B cell (primary cell): Measurements from ENCODE around the gene PTPRN2. TPM values are rescaled to one million over a fixed set of nuclear protein-coding genes. Genes with fewer than 3 reads are reported as not detected.

Source experiments
- ATAC-seq: fragments of 200-7000 bp; cut with Tn5 transposase; one replicate; pipeline ENCODE4 v1.10.0; 2021; ENCODE audit warnings: low read depth, mild to moderate bottlenecking, moderate number of reproducible peaks, moderate library complexity
- CTCF ChIA-PET: fragments of 350-600 bp; sonication (Branson Sonifier 250); formaldehyde crosslinking; loops from one replicate; lab custom pipeline; 2021; ENCODE audit warnings: antibody characterized with exemption, inconsistent platforms; lab: Charles Lee
- POLR2A ChIA-PET: fragments of 350-600 bp; sonication (Branson Sonifier 250); formaldehyde crosslinking; loops from one replicate; lab custom pipeline; 2021; ENCODE audit warnings: antibody characterized with exemption; lab: Charles Lee
- DNase-seq: peaks from one replicate; pipeline ENCODE4 v3.0.0; 2013
- H2AFZ ChIP-seq: 2 replicates; pipeline ENCODE4 v1.6.1; 2012; ENCODE audit warnings: mild to moderate bottlenecking, low read depth, low read length; ENCODE audit not compliant: insufficient read depth, poor library complexity, severe bottlenecking
- H3K27ac ChIP-seq, 2 donors: 1 replicate in 1 of 2; 2 replicates in 1 of 2; pipeline ENCODE4 v1.5.1; 2012 to 2013; ENCODE audit warnings: low read length in 2 of 2, mild to moderate bottlenecking in 2 of 2, moderate library complexity in 1 of 2
- H3K27me3 ChIP-seq, 4 experiments: fragments of 200-600 bp in 1 of 4; sonication (generic) in 1 of 4; replicated peaks in 1 of 4; 1 replicate in 2 of 4; 2 replicates in 2 of 4; pipeline versions ENCODE4 v1.6.1 to v1.7.0; 2013 to 2016; ENCODE audit warnings: low read length in 3 of 4, mild to moderate bottlenecking in 2 of 4, mixed read lengths in 1 of 4, moderate library complexity in 1 of 4; ENCODE audit not compliant: insufficient read depth in 4 of 4, control insufficient read depth in 3 of 4; ENCODE audit errors: control extremely low read depth in 1 of 4
- H3K36me3 ChIP-seq, 2 experiments: replicated peaks in 1 of 2; 1 replicate in 1 of 2; 2 replicates in 1 of 2; pipeline versions ENCODE4 v1.6.1 to v1.7.1; 2013; ENCODE audit warnings: low read length in 1 of 2; ENCODE audit not compliant: insufficient read depth in 2 of 2, control insufficient read depth in 1 of 2; ENCODE audit errors: control extremely low read depth in 1 of 2, extremely low read depth in 1 of 2
- H3K4me1 ChIP-seq, 2 donors: fragments of 200-600 bp in 1 of 2; sonication (generic) in 1 of 2; 1 replicate in 1 of 2; 2 replicates in 1 of 2; pipeline versions ENCODE4 v1.5.1 to v1.6.1; 2013 to 2017; ENCODE audit warnings: low read length in 2 of 2; ENCODE audit not compliant: control insufficient read depth in 2 of 2, insufficient read depth in 2 of 2
- H3K4me2 ChIP-seq: replicated peaks from 2 replicates; pipeline ENCODE3; 2012; ENCODE audit warnings: mild to moderate bottlenecking, low read depth, low read length; ENCODE audit not compliant: poor library complexity, severe bottlenecking
- H3K4me3 ChIP-seq, 5 experiments: fragments of 200-600 bp in 1 of 5; sonication (generic) in 1 of 5; 1 replicate in 3 of 5; 2 replicates in 2 of 5; pipeline versions ENCODE4 v1.5.1 to v1.7.0; 2011 to 2016; ENCODE audit warnings: low read length in 4 of 5, mild to moderate bottlenecking in 4 of 5, low read depth in 2 of 5, control low read depth in 1 of 5, moderate library complexity in 1 of 5; ENCODE audit not compliant: insufficient read depth in 1 of 5; ENCODE audit errors: control extremely low read depth in 1 of 5, extremely low read depth in 1 of 5
- H3K79me2 ChIP-seq: fragments of 200-600 bp; sonication (generic); one replicate; pipeline ENCODE4 v1.6.0; 2016; ENCODE audit warnings: low read length; ENCODE audit not compliant: control insufficient read depth, insufficient read depth
- H3K9ac ChIP-seq: fragments of 200-600 bp; sonication (generic); 2 replicates; pipeline ENCODE4 v1.6.1; 2017; ENCODE audit warnings: mild to moderate bottlenecking, low read length, moderate library complexity
- H3K9me3 ChIP-seq, 3 donors: one replicate each; pipeline versions ENCODE4 v1.6.1 to v1.7.1; 2013; ENCODE audit warnings: low read length in 2 of 3; ENCODE audit not compliant: control insufficient read depth in 2 of 3, insufficient read depth in 1 of 3; ENCODE audit errors: control extremely low read depth in 1 of 3
- H4K20me1 ChIP-seq: 2 replicates; pipeline ENCODE4 v1.6.0; 2012; ENCODE audit warnings: mild to moderate bottlenecking, low read length; ENCODE audit not compliant: insufficient read depth, control insufficient read depth, poor library complexity, severe bottlenecking
- H3K27ac Mint-ChIP-seq: one replicate; pipeline ENCODE4 v1.8.0; 2021; ENCODE audit warnings: mixed read lengths
- H3K27me3 Mint-ChIP-seq: one replicate; pipeline ENCODE4 v1.8.0; 2021; ENCODE audit warnings: mixed read lengths
- H3K4me1 Mint-ChIP-seq: one replicate; pipeline ENCODE4 v1.8.0; 2021; ENCODE audit warnings: mixed read lengths
- H3K4me3 Mint-ChIP-seq: one replicate; pipeline ENCODE4 v1.8.0; 2021; ENCODE audit warnings: mixed read lengths
- H3K9me3 Mint-ChIP-seq: one replicate; pipeline ENCODE4 v1.8.0; 2022; ENCODE audit warnings: mixed read lengths; ENCODE audit not compliant: insufficient read depth
- EZH2 ChIP-seq: IDR thresholded peaks from 2 replicates; pipeline ENCODE4 v1.6.1; 2012; ENCODE audit warnings: borderline replicate concordance, low read depth, mild to moderate bottlenecking, moderate library complexity, low read length; ENCODE audit not compliant: insufficient read depth, poor library complexity, severe bottlenecking
- WGBS: methylation state at CpG from one replicate; pipeline ENCODE4 v1.1.5; 2013; ENCODE audit warnings: missing lambda C conversion rate; ENCODE audit not compliant: insufficient coverage; 5-methylcytosine and 5-hydroxymethylcytosine counted together
- intact Hi-C: fragments of 100-400 bp; cut with micrococcal nuclease; formaldehyde crosslinking; loops from one replicate; pipeline ENCODE4 v1.10.0; 2022
- polyA plus RNA-seq: library from polyadenylated mRNA; depleted of rRNA; stranded (reverse); fragments of >200 nt; gene quantifications from 2 replicates; pipeline ENCODE4 v1.2.3, GENCODE V29; 2012
- total RNA-seq, 2 donors: library from RNA; stranded (reverse); fragments of 120-200 nt in 1 of 2; gene quantifications; 1 replicate in 1 of 2; 2 replicates in 1 of 2; pipeline versions ENCODE4 v1.2.3 to v1.2.4, GENCODE V29; 2013 to 2022
- TF ChIP-seq, protein P1 (sequence below): fragments of 200-600 bp; IDR thresholded peaks from one replicate; pipeline ENCODE4 v1.8.0; 2022; ENCODE audit warnings: antibody characterized with exemption, mild to moderate bottlenecking

Gene PTPRN2
- total and polyA plus RNA-seq, 2 donors (not counting 1 experiment from before 2014, with no cell fraction given) = 2.0 to 5.0 TPM

DNA sequence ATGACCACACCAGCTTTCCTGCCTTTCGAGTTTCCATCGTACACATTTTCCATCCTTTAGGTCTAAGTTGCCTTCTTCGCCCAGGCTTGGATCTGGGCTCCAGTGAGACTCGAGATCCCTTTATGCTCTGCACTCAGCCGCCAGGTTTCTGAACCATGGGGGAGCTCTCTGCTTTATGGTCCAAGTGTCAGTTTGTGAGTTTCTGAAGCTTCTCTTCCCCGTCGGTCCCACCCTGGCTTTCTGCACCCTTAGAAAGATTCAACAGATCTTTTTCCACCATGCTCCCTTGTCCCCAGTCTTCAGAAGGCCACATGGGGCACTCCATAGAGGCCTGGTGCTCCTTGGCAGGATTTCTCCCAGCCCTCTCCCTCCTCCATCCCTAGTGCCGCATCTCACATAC, 402.0 kb downstream of the PTPRN2 start:
- DNase-seq (no peak), ATAC-seq (no peak)
- Histone ChIP-seq H3K9ac (no peak overlapping the region), H3K79me2 (no peaks in the 10 kb centered on the region), H3K4me3 (no peak overlapping the region), H3K9me3 (peaks cover 0 to 40% (median 0%) of the 10 kb centered on the region in 3 donors), H4K20me1 (no peaks in the 10 kb centered on the region), H3K4me2 (no peak overlapping the region), H3K36me3 (no peaks in the 10 kb centered on the region), H3K4me1 (no peaks in the 10 kb centered on the region), H2AFZ (no peak overlapping the region), H3K27ac (no peak overlapping the region), H3K27me3 (no peaks in the 10 kb centered on the region)
- POLR2A ChIA-PET = no interaction called here
- no peaks in the 10 kb centered on the region for H3K27me3 Mint-ChIP-seq
- WGBS = 98% methylated on average over 8 of the region's 8 CpGs
- TF ChIP-seq, protein P1, sequence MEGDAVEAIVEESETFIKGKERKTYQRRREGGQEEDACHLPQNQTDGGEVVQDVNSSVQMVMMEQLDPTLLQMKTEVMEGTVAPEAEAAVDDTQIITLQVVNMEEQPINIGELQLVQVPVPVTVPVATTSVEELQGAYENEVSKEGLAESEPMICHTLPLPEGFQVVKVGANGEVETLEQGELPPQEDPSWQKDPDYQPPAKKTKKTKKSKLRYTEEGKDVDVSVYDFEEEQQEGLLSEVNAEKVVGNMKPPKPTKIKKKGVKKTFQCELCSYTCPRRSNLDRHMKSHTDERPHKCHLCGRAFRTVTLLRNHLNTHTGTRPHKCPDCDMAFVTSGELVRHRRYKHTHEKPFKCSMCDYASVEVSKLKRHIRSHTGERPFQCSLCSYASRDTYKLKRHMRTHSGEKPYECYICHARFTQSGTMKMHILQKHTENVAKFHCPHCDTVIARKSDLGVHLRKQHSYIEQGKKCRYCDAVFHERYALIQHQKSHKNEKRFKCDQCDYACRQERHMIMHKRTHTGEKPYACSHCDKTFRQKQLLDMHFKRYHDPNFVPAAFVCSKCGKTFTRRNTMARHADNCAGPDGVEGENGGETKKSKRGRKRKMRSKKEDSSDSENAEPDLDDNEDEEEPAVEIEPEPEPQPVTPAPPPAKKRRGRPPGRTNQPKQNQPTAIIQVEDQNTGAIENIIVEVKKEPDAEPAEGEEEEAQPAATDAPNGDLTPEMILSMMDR = no peak
- TF ChIP-seq EZH2 = no peak
- CTCF ChIA-PET = no interaction called here
- intact Hi-C loops = no loop called here
- H3K4me1 Mint-ChIP-seq = no peaks in the 10 kb centered on the region
- no peak overlapping the region for H3K4me3 Mint-ChIP-seq
- H3K9me3 Mint-ChIP-seq = peaks cover 7% of the 10 kb centered on the region
- H3K27ac Mint-ChIP-seq = no peak overlapping the region

DNA sequence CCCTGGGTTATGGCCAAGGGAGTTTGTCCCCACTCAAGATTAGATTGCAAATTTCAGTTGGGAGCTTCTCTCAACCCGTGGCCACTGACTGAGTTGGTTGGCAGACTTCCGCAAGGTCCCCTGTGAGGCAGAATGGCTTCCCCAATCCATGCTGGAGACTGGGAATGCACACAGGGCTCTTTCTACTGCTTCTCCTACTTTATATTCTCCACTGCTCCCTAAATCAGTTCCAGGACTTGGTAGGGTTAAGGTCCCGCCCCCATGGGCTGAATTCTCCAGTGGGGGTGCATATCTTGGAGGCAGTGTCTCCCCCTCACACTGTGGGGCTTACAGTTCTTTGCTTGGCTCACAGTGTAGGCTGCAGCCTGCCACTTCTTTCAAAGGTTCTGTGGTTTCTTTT, 404.2 kb downstream of the PTPRN2 start:
- H3K9ac ChIP-seq = no peak overlapping the region
- intact Hi-C loops = no loop called here
- Mint-ChIP-seq H3K4me1 (no peaks in the 10 kb centered on the region), H3K4me3 (no peak overlapping the region), H3K27me3 (no peaks in the 10 kb centered on the region), H3K9me3 (peaks cover 14% of the 10 kb centered on the region), H3K27ac (no peak overlapping the region)
- H3K27me3 ChIP-seq = no peaks in the 10 kb centered on the region
- H3K79me2 ChIP-seq = no peaks in the 10 kb centered on the region
- DNase-seq (no peak), ATAC-seq (no peak)
- no peaks in the 10 kb centered on the region for H4K20me1 ChIP-seq
- H3K9me3 ChIP-seq = peaks cover 0 to 18% (median 0%) of the 10 kb centered on the region in 3 donors
- H3K4me1 ChIP-seq = no peaks in the 10 kb centered on the region
- POLR2A ChIA-PET = no interaction called here
- H3K4me2 ChIP-seq = no peak overlapping the region
- no peaks in the 10 kb centered on the region for H3K36me3 ChIP-seq
- TF ChIP-seq, protein P1 = no peak
- TF ChIP-seq EZH2 = no peak
- H3K27ac ChIP-seq = no peak overlapping the region
- H3K4me3 ChIP-seq = no peak overlapping the region
- CTCF ChIA-PET = no interaction called here
- WGBS = 88% methylated on average over 2 of the region's 3 CpGs
- no peak overlapping the region for H2AFZ ChIP-seq
